AG20443 (cell line): Measurements from ENCODE around the gene MAPK14.

ENCODE experiments used
- DNase-seq: peaks from one replicate; pipeline ENCODE4 v3.0.0; 2012; ENCODE audit warnings: low spot score, mixed read lengths

MAPK14 gene

GRCh38 chr6:36138667-36139066 is 111.1 kb downstream of the MAPK14 start:
- DNase-seq = no peak

- DNase-seq = no peak
These were observed 111.8 kb downstream of the MAPK14 start for GRCh38 chr6:36139431-36139830.

GRCh38 chr6:36139991-36140710 is 112.5 kb downstream of the MAPK14 start:
- DNase-seq = no peak

- no peak for DNase-seq
These were observed 113.5 kb downstream of the MAPK14 start for GRCh38 chr6:36141091-36141490.

- DNase-seq = no peak
These were observed 114.4 kb downstream of the MAPK14 start for GRCh38 chr6:36141961-36142360.

- DNase-seq = no peak
These were observed 115.6 kb downstream of the MAPK14 start for GRCh38 chr6:36142971-36143838.

GRCh38 chr6:36145495-36145894 is 117.9 kb downstream of the MAPK14 start:
- no peak for DNase-seq

GRCh38 chr6:36147294-36147693 is 119.7 kb downstream of the MAPK14 start:
- no peak for DNase-seq

- no peak for DNase-seq
These were observed 121.9 kb downstream of the MAPK14 start for GRCh38 chr6:36149476-36149875.

GRCh38 chr6:36150283-36150682 is 122.7 kb downstream of the MAPK14 start:
- no peak for DNase-seq

GRCh38 chr6:36154286-36154685 is 126.7 kb downstream of the MAPK14 start:
- no peak for DNase-seq

GRCh38 chr6:36155662-36156061 is 128.1 kb downstream of the MAPK14 start:
- no peak for DNase-seq

GRCh38 chr6:36160147-36160760 is 132.6 kb downstream of the MAPK14 start:
- no peak for DNase-seq
